T-helper 1 cell (primary cell): ENCODE results near the gene UBN2.
"Not testable (repeated sequence)": the region's sequence is repeated elsewhere in the genome, so short reads cannot be mapped to it uniquely, and the experiment has no call there.

Experiments used
- DNase-seq, 5 donors: peaks; one replicate each; pipeline ENCODE4 v3.0.0-alpha.2; 2012 to 2020
- total RNA-seq, 4 donors: gene quantifications; one replicate each; lab custom pipeline; 2026; lab: John Stamatoyannopoulos, UW

Gene UBN2
- 29.9 to 49.3 (median 39.3) reads per million in 4 donors for total RNA-seq

- peak; percentile 78 to 94 (median 82) for DNase-seq
These were observed at the start of gene UBN2 for GRCh38 chr7:139230774-139231512. Gene UBN2, plus strand, starts transcription at chr7:139231237. Its CDS starts 248 bp downstream, at chr7:139231485.

GRCh38 chr7:139181404-139181803, 49.6 kb upstream of the UBN2 start:
- no peak for DNase-seq

- DNase-seq = no peak
These were observed 48.7 kb upstream of the UBN2 start for GRCh38 chr7:139182363-139182762.

DNA sequence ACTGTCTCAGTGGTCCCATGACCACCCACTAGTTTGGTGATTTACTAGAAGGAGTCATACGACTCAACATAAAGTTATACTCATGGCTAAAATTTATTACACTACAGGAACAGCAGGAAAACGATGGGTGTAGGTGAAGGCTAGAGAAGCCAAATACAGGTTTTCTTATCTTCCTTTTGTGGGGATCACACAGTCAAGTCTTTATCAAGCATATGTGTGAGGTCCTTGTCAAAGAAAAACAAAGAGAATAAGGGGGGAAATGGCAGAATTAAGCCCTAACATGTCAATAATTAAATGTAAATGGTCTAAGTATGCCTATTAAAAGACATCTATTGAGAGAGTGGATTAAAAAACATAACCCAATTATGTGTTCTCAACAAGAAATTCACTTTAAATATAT, 47.8 kb upstream of the UBN2 start:
- DNase-seq = no peak

- DNase-seq = no peak
These were observed 47.1 kb upstream of the UBN2 start for GRCh38 chr7:139183878-139184338.

DNA sequence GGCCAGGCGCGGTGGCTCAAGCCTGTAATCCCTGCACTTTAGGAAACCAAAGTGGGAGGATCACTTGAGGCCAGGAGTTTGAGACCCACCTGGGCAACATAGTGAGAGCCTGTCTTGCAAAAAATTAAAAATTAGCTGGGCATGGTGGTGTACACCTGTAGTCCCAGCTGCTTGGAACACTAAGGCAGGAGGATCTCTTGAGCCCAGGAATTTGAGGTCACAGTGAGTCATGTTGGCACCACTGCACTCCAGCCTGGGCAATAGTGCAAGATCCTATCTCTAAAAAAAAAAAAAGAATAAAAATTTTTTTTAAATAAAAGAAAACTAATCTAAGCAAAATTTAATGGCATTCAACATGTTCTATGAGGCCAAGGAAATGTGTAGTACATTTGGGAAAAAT, 44.9 kb upstream of the UBN2 start:
- no peak for DNase-seq

GRCh38 chr7:139189357-139189756, 41.7 kb upstream of the UBN2 start:
- no peak for DNase-seq

GRCh38 chr7:139192014-139192706, 38.9 kb upstream of the UBN2 start:
- DNase-seq = no peak

- no peak for DNase-seq
These were observed 30.7 kb upstream of the UBN2 start for GRCh38 chr7:139200382-139200781.

GRCh38 chr7:139203992-139204391, 27.0 kb upstream of the UBN2 start:
- no peak for DNase-seq

GRCh38 chr7:139205843-139206242, 25.2 kb upstream of the UBN2 start:
- DNase-seq = no peak

GRCh38 chr7:139212133-139212532, 18.9 kb upstream of the UBN2 start:
- DNase-seq = no peak

GRCh38 chr7:139213489-139213888, 17.5 kb upstream of the UBN2 start:
- DNase-seq = not testable (repeated sequence)

DNA sequence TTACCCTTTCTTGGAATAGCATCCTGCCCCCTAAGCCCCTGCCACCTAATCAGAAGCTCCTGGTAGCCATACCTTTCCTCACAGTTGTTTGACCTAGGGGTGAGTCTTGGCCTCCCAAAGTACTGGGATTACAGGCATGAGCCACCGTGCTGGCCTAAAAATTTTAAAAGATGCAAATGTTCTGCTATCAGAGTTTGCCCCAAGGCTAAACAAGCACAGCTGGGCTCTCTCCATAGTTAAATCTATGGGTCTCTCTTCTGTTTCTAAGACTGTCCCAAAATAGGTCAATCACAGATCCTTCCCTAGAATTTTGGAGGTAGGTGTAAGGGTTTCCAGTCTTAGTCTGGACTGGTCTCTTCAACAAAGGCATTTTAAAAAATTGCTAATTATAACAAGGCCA, 12.9 kb upstream of the UBN2 start:
- DNase-seq = no peak

GRCh38 chr7:139224219-139224618, 6.8 kb upstream of the UBN2 start:
- no peak for DNase-seq

GRCh38 chr7:139224836-139225235, 6.2 kb upstream of the UBN2 start:
- DNase-seq = not testable (repeated sequence)

DNA sequence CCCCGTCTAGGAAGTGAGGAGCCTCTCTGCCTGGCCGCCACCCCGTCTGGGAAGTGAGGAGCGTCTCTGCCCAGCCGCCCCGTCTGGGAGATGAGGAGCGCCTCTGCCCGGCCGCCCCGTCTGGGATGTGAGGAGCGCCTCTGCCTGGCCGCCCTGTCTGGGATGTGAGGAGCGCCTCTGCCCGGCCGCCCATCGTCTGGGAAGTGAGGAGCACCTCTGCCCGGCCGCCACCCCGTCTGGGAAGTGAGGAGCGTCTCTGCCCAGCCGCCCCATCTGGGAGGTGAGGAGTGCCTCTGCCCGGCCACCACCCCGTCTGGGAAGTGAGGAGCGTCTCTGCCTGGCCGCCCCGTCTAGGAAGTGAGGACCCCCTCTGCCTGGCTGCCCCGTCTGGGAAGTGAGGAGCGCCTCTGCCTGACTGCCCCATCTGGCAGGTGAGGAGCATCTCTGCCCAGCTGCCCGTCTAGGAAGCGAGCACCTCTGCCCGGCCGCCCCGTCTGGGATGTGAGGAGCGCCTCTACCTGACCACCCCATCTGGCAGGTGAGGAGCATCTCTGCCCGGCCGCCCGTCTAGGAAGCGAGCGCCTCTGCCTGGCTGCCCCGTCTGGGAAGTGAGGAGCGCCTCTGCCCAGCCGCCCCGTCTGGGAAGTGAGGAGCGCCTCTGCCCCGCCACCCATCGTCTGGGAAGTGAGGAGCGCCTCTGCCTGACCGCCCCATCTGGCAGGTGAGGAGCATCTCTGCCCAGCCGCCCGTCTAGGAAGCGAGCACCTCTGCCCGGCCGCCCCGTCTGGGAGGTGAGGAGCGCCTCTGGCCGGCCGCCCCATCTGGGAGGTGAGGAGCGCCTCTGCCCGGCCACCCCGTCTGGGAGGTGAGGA, 5.5 kb upstream of the UBN2 start:
- DNase-seq = not testable (repeated sequence)

- DNase-seq = not testable (repeated sequence)
These were observed 4.9 kb upstream of the UBN2 start for GRCh38 chr7:139226158-139226515.

DNA sequence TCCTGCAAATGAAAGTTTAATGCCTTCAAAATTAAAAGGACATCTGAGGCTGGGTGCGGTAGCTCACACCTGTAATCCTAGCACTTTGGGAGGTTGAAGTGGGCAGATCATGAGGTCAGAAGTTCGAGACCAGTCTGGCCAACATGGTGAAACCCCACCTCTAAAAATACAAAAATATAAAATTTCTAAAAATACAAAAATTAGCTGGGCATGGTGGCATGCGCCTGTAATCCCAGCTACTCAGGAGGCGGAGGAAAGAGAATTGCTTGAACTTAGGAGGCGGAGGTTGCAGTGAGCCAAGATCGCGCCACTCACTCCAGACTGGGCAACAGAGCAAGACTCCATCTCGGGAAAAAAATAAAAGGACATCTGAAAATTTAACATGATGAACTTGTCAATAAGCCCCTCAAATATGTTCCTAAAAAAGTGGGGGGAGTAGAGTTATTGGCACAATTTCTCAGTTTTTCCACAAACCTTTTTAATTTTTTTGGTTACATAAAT, 4.0 kb upstream of the UBN2 start:
- DNase-seq = not testable (repeated sequence)

- no peak for DNase-seq
These were observed 1.0 kb upstream of the UBN2 start for GRCh38 chr7:139230023-139230422.

- no peak for DNase-seq
These were observed 608 bp upstream of the UBN2 start for GRCh38 chr7:139230484-139230773.

GRCh38 chr7:139231513-139232376, 708 bp downstream of the UBN2 start:
- DNase-seq = peak in 2 of 5 donors; percentile 14 to 20
